T1000 (cell line): Measurements from ENCODE around the gene HOXA9.

Experiments used
- DNase-seq: peaks from one replicate; lab custom pipeline; 2025; ENCODE audit warnings: mixed read lengths; lab: John Stamatoyannopoulos, UW

HOXA9 gene

GRCh38 chr7:27165089-27165995, at the start of gene HOXA9:
Gene HOXA9, minus strand, starts transcription at chr7:27165537. Its CDS starts 80 bp downstream, at chr7:27165457.
- peak; percentile 62 for DNase-seq

GRCh38 chr7:27214239-27214950, 49.1 kb upstream of the HOXA9 start:
- no peak for DNase-seq

GRCh38 chr7:27213433-27214238, 48.3 kb upstream of the HOXA9 start:
- DNase-seq: no peak

- no peak for DNase-seq
Measured at GRCh38 chr7:27212497-27213432, 47.4 kb upstream of the HOXA9 start.

GRCh38 chr7:27211764-27212204, 46.4 kb upstream of the HOXA9 start:
- no peak for DNase-seq

- no peak for DNase-seq
Measured at GRCh38 chr7:27211084-27211446, 45.7 kb upstream of the HOXA9 start.

GRCh38 chr7:27210441-27211083, 45.2 kb upstream of the HOXA9 start:
- no peak for DNase-seq

- DNase-seq: no peak
Measured at GRCh38 chr7:27209933-27210440, 44.6 kb upstream of the HOXA9 start.

GRCh38 chr7:27208998-27209397, 43.7 kb upstream of the HOXA9 start:
- no peak for DNase-seq

GRCh38 chr7:27207348-27207985, 42.1 kb upstream of the HOXA9 start:
- no peak for DNase-seq

- no peak for DNase-seq
Measured at GRCh38 chr7:27205325-27206280, 40.3 kb upstream of the HOXA9 start.

GRCh38 chr7:27204851-27205322, 39.5 kb upstream of the HOXA9 start:
- DNase-seq: no peak

GRCh38 chr7:27203964-27204594, 38.7 kb upstream of the HOXA9 start:
- DNase-seq: no peak

GRCh38 chr7:27203365-27203953, 38.1 kb upstream of the HOXA9 start:
- no peak for DNase-seq

GRCh38 chr7:27202862-27203134, 37.5 kb upstream of the HOXA9 start:
- no peak for DNase-seq

GRCh38 chr7:27202018-27202861, 36.9 kb upstream of the HOXA9 start:
- no peak for DNase-seq

- no peak for DNase-seq
Measured at GRCh38 chr7:27201580-27202017, 36.3 kb upstream of the HOXA9 start.
